ENCODE measurements around the gene CCR5. TPM values are rescaled to one million over a fixed set of nuclear protein-coding genes. Genes with fewer than 3 reads are reported as not detected.

Gene CCR5
- total RNA-seq, 1 experiment from 2014 or later = not detected

GRCh38 chr3:46356276-46356675 is 14.5 kb upstream of the CCR5 start:
- POLR2A ChIA-PET = no interaction called here
- in situ Hi-C loops (cut with HindIII; ENCODE audit: low pct_unique_long_range_greater_than_20kb, low sequenced_read_pairs) = no loop called here
- ATAC-seq (no peak), DNase-seq (ENCODE audit: low read depth, low spot score) (no peak)
- H3K9me3 ChIP-seq (ENCODE audit: control insufficient read depth, insufficient read depth, low read depth, low read length) = no peaks in the 10 kb centered on the region
- no peak for TF ChIP-seq TCF7L2 (IDR thresholded peaks at IDR 0.05; ENCODE audit: low read depth, low read length)
- no peak for TF ChIP-seq POLR2AphosphoS5 (IDR thresholded peaks at IDR 0.05; ENCODE audit: low read depth, low read length)
- TF ChIP-seq, protein P1, sequence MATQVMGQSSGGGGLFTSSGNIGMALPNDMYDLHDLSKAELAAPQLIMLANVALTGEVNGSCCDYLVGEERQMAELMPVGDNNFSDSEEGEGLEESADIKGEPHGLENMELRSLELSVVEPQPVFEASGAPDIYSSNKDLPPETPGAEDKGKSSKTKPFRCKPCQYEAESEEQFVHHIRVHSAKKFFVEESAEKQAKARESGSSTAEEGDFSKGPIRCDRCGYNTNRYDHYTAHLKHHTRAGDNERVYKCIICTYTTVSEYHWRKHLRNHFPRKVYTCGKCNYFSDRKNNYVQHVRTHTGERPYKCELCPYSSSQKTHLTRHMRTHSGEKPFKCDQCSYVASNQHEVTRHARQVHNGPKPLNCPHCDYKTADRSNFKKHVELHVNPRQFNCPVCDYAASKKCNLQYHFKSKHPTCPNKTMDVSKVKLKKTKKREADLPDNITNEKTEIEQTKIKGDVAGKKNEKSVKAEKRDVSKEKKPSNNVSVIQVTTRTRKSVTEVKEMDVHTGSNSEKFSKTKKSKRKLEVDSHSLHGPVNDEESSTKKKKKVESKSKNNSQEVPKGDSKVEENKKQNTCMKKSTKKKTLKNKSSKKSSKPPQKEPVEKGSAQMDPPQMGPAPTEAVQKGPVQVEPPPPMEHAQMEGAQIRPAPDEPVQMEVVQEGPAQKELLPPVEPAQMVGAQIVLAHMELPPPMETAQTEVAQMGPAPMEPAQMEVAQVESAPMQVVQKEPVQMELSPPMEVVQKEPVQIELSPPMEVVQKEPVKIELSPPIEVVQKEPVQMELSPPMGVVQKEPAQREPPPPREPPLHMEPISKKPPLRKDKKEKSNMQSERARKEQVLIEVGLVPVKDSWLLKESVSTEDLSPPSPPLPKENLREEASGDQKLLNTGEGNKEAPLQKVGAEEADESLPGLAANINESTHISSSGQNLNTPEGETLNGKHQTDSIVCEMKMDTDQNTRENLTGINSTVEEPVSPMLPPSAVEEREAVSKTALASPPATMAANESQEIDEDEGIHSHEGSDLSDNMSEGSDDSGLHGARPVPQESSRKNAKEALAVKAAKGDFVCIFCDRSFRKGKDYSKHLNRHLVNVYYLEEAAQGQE (IDR thresholded peaks at IDR 0.05; ENCODE audit: insufficient read depth in 1 of 2, low read depth in 2 of 2, low read length in 1 of 2) = no peak
- TF ChIP-seq, protein P2, sequence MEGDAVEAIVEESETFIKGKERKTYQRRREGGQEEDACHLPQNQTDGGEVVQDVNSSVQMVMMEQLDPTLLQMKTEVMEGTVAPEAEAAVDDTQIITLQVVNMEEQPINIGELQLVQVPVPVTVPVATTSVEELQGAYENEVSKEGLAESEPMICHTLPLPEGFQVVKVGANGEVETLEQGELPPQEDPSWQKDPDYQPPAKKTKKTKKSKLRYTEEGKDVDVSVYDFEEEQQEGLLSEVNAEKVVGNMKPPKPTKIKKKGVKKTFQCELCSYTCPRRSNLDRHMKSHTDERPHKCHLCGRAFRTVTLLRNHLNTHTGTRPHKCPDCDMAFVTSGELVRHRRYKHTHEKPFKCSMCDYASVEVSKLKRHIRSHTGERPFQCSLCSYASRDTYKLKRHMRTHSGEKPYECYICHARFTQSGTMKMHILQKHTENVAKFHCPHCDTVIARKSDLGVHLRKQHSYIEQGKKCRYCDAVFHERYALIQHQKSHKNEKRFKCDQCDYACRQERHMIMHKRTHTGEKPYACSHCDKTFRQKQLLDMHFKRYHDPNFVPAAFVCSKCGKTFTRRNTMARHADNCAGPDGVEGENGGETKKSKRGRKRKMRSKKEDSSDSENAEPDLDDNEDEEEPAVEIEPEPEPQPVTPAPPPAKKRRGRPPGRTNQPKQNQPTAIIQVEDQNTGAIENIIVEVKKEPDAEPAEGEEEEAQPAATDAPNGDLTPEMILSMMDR (IDR thresholded peaks at IDR 0.05) = no peak
- no peak for TF ChIP-seq SIN3A (IDR thresholded peaks at IDR 0.05; ENCODE audit: borderline replicate concordance, insufficient read depth, low read depth, low read length)
- CTCF ChIA-PET = no interaction called here
- H3K27me3 ChIP-seq (ENCODE audit: control insufficient read depth, insufficient read depth, low read length) = peaks cover 7% of the 10 kb centered on the region
- no TSS peak for BruUV-seq (replicated peaks)
- H3K27ac ChIP-seq (ENCODE audit: low read length) = no peak overlapping the region
- intact Hi-C loops (cut with micrococcal nuclease; ENCODE audit: unreplicated experiment) = no loop called here
- H3K4me3 ChIP-seq (ENCODE audit: low read depth in 2 of 2, low read length in 2 of 2) = no peak overlapping the region
- no peaks in the 10 kb centered on the region for H3K36me3 ChIP-seq (ENCODE audit: control insufficient read depth, insufficient read depth, low read length)
- no peaks in the 10 kb centered on the region for H3K4me1 ChIP-seq (ENCODE audit: control insufficient read depth, insufficient read depth, low read length)

- no TSS peak for BruUV-seq (replicated peaks)
- Histone ChIP-seq H3K36me3 (ENCODE audit: control insufficient read depth, insufficient read depth, low read length) (no peaks in the 10 kb centered on the region), H3K4me3 (ENCODE audit: low read depth in 2 of 2, low read length in 2 of 2) (no peak overlapping the region), H3K9me3 (ENCODE audit: control insufficient read depth, insufficient read depth, low read depth, low read length) (no peaks in the 10 kb centered on the region), H3K27ac (ENCODE audit: low read length) (no peak overlapping the region), H3K27me3 (ENCODE audit: control insufficient read depth, insufficient read depth, low read length) (peaks cover 7% of the 10 kb centered on the region), H3K4me1 (ENCODE audit: control insufficient read depth, insufficient read depth, low read length) (no peaks in the 10 kb centered on the region; the same call in 1 of the 2 replicates)
- ChIA-PET POLR2A (no interaction called here), CTCF (no interaction called here)
- ATAC-seq (no peak), DNase-seq (ENCODE audit: low read depth, low spot score) (no peak)
- in situ Hi-C loops (cut with HindIII; ENCODE audit: low pct_unique_long_range_greater_than_20kb, low sequenced_read_pairs) (no loop called here), intact Hi-C loops (cut with micrococcal nuclease; ENCODE audit: unreplicated experiment) (no loop called here)
- TF ChIP-seq POLR2AphosphoS5 (IDR thresholded peaks at IDR 0.05; ENCODE audit: low read depth, low read length) (no peak), SIN3A (IDR thresholded peaks at IDR 0.05; ENCODE audit: borderline replicate concordance, insufficient read depth, low read depth, low read length) (no peak), TCF7L2 (IDR thresholded peaks at IDR 0.05; ENCODE audit: low read depth, low read length) (no peak)
- TF ChIP-seq, protein P2 (IDR thresholded peaks at IDR 0.05) = no peak
- TF ChIP-seq, protein P1 (IDR thresholded peaks at IDR 0.05; ENCODE audit: insufficient read depth in 1 of 2, low read depth in 2 of 2, low read length in 1 of 2) = no peak
These were observed 13.8 kb upstream of the CCR5 start for GRCh38 chr3:46356909-46357308.

Data from Panc1 (cell line).